MCF 10A (cell line): Measurements from ENCODE around the gene GNAO1. TPM values are rescaled to one million over a fixed set of nuclear protein-coding genes. Genes with fewer than 3 reads are reported as not detected.

ENCODE experiments used
- BruUV-seq: library from RNA; stranded (reverse); fragments of 400-500 nt; replicated peaks from 2 replicates; lab custom pipeline; 2021; lab: Mats Ljungman, UMichigan
- CTCF ChIA-PET: fragments of 300-600 bp; sonication (Branson Sonifier 250); formaldehyde crosslinking; extraction: SDS; loops from one replicate; lab custom pipeline; 2021; ENCODE audit warnings: antibody characterized with exemption, inconsistent platforms; lab: Yijun Ruan, JAX
- POLR2A ChIA-PET: fragments of 300-600, 350-650 bp; sonication (Branson Sonifier 250); formaldehyde crosslinking; extraction: SDS; loops from one replicate; lab custom pipeline; 2020; ENCODE audit warnings: antibody characterized with exemption, inconsistent platforms; lab: Yijun Ruan, JAX
- DNase-seq: peaks from one replicate; pipeline ENCODE4 v3.0.0-alpha.2; 2018; ENCODE audit not compliant: unreplicated experiment
- H3K27ac Mint-ChIP-seq: one replicate; pipeline ENCODE4 v1.8.0; 2022; ENCODE audit warnings: mild to moderate bottlenecking, low read depth, mixed read lengths; ENCODE audit not compliant: unreplicated experiment
- H3K27me3 Mint-ChIP-seq: one replicate; pipeline ENCODE4 v1.8.0; 2022; ENCODE audit warnings: mixed read lengths; ENCODE audit not compliant: insufficient read depth, unreplicated experiment
- H3K36me3 Mint-ChIP-seq: one replicate; pipeline ENCODE4 v1.8.0; 2022; ENCODE audit warnings: mild to moderate bottlenecking, moderate library complexity, mixed read lengths; ENCODE audit not compliant: insufficient read depth, unreplicated experiment
- H3K4me1 Mint-ChIP-seq: one replicate; pipeline ENCODE4 v1.8.0; 2022; ENCODE audit warnings: mixed read lengths; ENCODE audit not compliant: insufficient read depth, unreplicated experiment
- H3K4me3 Mint-ChIP-seq: one replicate; pipeline ENCODE4 v1.8.0; 2022; ENCODE audit warnings: mild to moderate bottlenecking, moderate library complexity, mixed read lengths; ENCODE audit not compliant: unreplicated experiment
- H3K9me3 Mint-ChIP-seq: one replicate; pipeline ENCODE4 v1.8.0; 2022; ENCODE audit warnings: mixed read lengths; ENCODE audit not compliant: unreplicated experiment
- CTCF ChIP-seq: fragments of 200-600 bp; IDR thresholded peaks from one replicate; pipeline ENCODE4 v1.8.0; 2022; ENCODE audit warnings: antibody characterized with exemption, mild to moderate bottlenecking; ENCODE audit not compliant: unreplicated experiment
- intact Hi-C: fragments of 100-400 bp; cut with micrococcal nuclease; formaldehyde crosslinking; loops from 2 replicates; pipeline ENCODE4 v1.14.1; 2022
- total RNA-seq: library from RNA; stranded (reverse); gene quantifications from 2 replicates; pipeline ENCODE4 v1.2.3, GENCODE V29; 2022

GNAO1 gene
- total RNA-seq, 1 experiment from 2014 or later: 0.44 TPM

- ChIA-PET POLR2A (no interaction called here), CTCF (interaction anchor here (0.9 to 15.1 kb wide), 4 partner anchors 10 to 394 kb away, joined by 3 to 233 read pairs (median 4); no protein-coding TSS in a partner anchor)
- Mint-ChIP-seq H3K27me3 (no peaks in the 10 kb centered on the region), H3K36me3 (no peaks in the 10 kb centered on the region), H3K9me3 (no peaks in the 10 kb centered on the region), H3K4me3 (no peak overlapping the region), H3K4me1 (peaks cover 15% of the 10 kb centered on the region), H3K27ac (no peak overlapping the region)
- intact Hi-C loops: loop anchor here (10.0 kb wide), 1 partner anchor 85 kb away; the partner anchor contains the start of gene AMFR
- TF ChIP-seq CTCF: no peak
- DNase-seq: no peak
- no TSS peak for BruUV-seq
Measured at GRCh38 chr16:56339431-56340195, 148.3 kb downstream of the GNAO1 start.

- no peaks in the 10 kb centered on the region for H3K9me3 Mint-ChIP-seq
- no peaks in the 10 kb centered on the region for H3K27me3 Mint-ChIP-seq
- POLR2A ChIA-PET: interaction anchor here (1.1 kb wide), 1 partner anchor 773 kb away, joined by 3 read pairs; no protein-coding TSS in a partner anchor
- no peak overlapping the region for H3K27ac Mint-ChIP-seq
- intact Hi-C loops: no loop called here
- no peak for TF ChIP-seq CTCF
- CTCF ChIA-PET: interaction anchor here (0.6 to 15.1 kb wide), 3 partner anchors 12 to 298 kb away, joined by 4 to 233 read pairs (median 4); no protein-coding TSS in a partner anchor
- no TSS peak for BruUV-seq
- no peaks in the 10 kb centered on the region for H3K36me3 Mint-ChIP-seq
- H3K4me1 Mint-ChIP-seq: peaks cover 10% of the 10 kb centered on the region
- no peak for DNase-seq
- no peak overlapping the region for H3K4me3 Mint-ChIP-seq
Measured at GRCh38 chr16:56340416-56340815, 149.1 kb downstream of the GNAO1 start.

GRCh38 chr16:56340864-56341365 lies 149.6 kb downstream of the GNAO1 start:
- no peaks in the 10 kb centered on the region for H3K9me3 Mint-ChIP-seq
- H3K4me3 Mint-ChIP-seq: no peak overlapping the region
- DNase-seq: no peak
- no peak overlapping the region for H3K27ac Mint-ChIP-seq
- POLR2A ChIA-PET: interaction anchor here (0.6 to 1.1 kb wide), 2 partner anchors 684 to 773 kb away, joined by 3 to 5 read pairs; no protein-coding TSS in a partner anchor
- H3K27me3 Mint-ChIP-seq: no peaks in the 10 kb centered on the region
- TF ChIP-seq CTCF: no peak
- H3K36me3 Mint-ChIP-seq: no peaks in the 10 kb centered on the region
- CTCF ChIA-PET: interaction anchor here (0.6 to 15.1 kb wide), 5 partner anchors 8 to 299 kb away, joined by 3 to 233 read pairs (median 7); no protein-coding TSS in a partner anchor
- BruUV-seq: no TSS peak
- H3K4me1 Mint-ChIP-seq: peaks cover 10% of the 10 kb centered on the region
- intact Hi-C loops: no loop called here
